HG03095 (cell line): Measurements from ENCODE around the gene TMEM176B.
"Not testable (repeated sequence)": the region's sequence is repeated elsewhere in the genome, so short reads cannot be mapped to it uniquely, and the experiment has no call there.

Experiments
- ATAC-seq: cut with Tn5 transposase; IDR thresholded peaks from one replicate; pipeline ENCODE4 v1.9.1; 2021; ENCODE audit warnings: moderate library complexity; ENCODE audit not compliant: unreplicated experiment

TMEM176B gene

GRCh38 chr7:150791746-150792452, 8.3 kb downstream of the TMEM176B start:
- ATAC-seq, result no peak

DNA sequence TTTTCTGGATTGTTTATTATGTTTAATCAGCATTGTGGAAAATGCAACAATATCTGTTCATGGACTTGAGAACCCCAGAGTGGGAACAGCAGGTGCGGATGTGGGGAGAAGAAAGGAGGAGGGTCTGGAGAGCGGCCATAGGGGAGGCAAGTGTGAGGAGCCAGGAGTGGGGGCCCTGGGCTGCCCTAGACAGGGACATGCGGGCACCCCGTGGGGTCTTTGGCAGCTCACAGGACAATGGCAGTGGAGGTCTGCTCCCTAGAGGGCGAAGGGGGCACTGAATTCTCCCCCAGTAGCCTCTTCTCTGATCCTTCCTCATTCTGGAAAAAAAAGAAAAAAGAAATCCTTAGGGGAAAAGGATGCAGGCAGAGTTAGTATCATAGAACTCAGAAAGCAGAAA, 8.9 kb downstream of the TMEM176B start:
- no peak for ATAC-seq

GRCh38 chr7:150790416-150791075, 9.6 kb downstream of the TMEM176B start:
- ATAC-seq, result no peak

- ATAC-seq, result no peak
These were observed 11.5 kb downstream of the TMEM176B start for GRCh38 chr7:150788474-150789269.

DNA sequence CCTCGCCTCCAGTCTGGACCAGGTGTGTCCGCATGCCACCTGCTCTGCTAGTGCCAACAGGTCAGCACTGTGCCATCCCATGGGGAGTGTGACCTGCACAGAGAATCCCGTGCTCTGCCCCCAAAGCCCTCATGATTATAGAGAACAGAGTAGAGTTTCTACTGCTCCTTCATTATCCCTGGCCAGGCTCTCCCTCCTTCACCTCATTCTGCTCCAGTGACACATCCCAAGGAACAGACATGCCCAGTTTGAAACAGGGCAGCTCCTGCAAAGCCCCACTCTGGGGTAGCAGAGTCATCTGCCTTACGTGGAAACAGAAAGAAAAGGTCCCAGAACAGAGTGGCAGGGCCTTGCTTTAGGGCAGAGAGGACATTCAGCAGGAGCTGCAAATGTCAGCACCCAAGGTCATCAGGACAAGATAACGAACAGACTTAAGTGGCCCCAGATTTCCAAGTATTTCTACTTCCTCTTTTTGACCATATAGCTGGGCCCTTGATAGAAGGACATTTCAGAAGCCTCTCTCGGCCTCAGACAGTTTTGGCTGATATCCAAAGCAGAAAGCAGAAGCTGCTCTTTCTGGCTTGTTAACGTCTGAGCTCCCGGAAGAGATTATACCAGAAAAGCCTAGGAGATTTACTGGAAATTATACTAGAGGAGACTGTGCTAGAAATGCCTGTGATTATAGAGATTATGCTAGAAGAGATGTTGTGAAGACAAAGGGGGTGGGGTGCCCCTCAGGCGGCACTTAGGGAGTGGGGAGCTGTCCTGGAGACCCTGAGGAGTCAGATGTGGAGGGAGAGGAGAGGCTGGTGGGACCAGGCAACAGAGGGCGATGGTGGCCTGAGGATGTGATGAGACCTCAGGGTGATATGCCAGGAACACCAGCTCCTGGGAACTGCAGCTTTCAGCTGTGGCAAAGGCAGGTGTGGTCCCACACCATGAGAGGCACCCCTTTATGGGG, 12.6 kb downstream of the TMEM176B start:
- ATAC-seq, result no peak

- ATAC-seq, result no peak
These were observed 15.2 kb downstream of the TMEM176B start for GRCh38 chr7:150784954-150785353.

- no peak for ATAC-seq
These were observed 15.9 kb downstream of the TMEM176B start for GRCh38 chr7:150784120-150784736.

- no peak for ATAC-seq
These were observed 18.2 kb downstream of the TMEM176B start for GRCh38 chr7:150781961-150782360.

GRCh38 chr7:150781103-150781502, 19.1 kb downstream of the TMEM176B start:
- no peak for ATAC-seq

DNA sequence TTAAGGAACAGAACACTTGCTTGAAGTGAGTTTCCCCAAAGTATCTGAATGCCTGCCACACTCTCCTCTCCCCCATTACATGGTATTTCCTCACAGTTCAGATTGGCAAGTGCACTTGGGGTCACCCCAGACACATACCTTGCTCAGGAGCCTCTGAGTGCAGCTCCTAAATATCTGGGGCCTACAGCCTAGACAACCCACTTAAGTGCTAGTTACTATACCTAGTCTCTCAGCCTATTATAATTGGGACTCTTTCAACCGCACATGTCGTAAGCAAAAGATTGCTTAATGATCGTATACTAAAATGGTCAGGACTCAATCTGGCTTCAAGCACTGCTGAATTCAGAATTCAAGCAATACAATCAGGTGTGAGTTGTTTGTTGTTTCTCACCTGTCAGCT, 19.9 kb downstream of the TMEM176B start:
- no peak for ATAC-seq

GRCh38 chr7:150778738-150779301, 21.3 kb downstream of the TMEM176B start:
- ATAC-seq, result no peak

DNA sequence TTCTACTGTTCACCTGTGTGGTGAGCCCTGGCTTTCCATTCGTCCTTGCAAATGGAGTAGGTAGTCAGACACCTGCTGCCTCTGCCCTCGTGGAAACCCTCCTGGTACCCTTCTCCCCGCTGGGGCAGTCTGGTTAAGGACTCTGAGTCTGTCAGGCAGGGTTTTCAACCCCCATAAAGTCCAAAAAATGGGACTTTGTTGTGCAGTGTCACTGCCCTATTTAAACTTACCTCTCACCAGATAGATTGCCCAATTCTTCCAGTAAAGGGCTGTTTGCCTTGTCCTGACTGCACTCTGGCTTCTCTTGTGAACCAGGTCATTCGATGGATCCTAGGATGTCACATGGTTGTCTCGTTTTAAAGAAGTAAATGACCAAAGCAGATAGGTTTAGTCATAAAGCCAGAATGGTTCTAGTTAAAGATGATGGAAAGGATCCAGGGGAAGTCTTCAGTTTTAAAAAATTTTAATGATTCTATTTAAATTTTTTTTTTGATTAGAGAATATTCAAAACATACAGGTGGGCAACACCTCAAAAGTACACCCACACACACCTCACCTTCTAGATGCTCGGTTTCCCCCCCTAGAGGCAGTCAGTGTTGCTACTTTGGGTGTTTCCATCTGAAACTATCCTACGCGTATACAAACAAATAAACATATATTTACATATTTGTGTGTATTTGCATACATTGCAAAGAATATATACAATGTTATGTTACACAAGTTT, 22.0 kb downstream of the TMEM176B start:
- no peak for ATAC-seq

GRCh38 chr7:150774131-150774530, 26.0 kb downstream of the TMEM176B start:
- not testable (repeated sequence) for ATAC-seq

GRCh38 chr7:150769768-150770167, 30.4 kb downstream of the TMEM176B start:
- no peak for ATAC-seq

DNA sequence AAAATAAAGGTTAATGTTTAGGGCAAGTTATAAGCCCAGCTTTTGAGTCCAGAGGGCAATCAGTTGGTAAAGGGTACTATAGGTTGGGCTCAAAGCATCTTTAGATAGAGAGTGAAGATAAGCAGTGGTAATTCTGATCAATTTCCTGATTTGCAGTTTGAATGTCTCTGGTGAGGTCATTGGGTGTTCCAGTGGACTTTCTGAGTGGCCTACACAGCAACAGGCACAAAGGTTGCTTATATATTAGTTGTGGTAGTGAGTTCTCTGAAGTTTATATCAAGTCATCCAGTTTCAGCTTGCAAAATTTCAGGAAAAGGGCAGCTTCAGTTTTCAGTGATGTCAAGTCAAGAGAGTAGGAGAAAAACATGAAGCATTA, 33.8 kb downstream of the TMEM176B start:
- no peak for ATAC-seq

DNA sequence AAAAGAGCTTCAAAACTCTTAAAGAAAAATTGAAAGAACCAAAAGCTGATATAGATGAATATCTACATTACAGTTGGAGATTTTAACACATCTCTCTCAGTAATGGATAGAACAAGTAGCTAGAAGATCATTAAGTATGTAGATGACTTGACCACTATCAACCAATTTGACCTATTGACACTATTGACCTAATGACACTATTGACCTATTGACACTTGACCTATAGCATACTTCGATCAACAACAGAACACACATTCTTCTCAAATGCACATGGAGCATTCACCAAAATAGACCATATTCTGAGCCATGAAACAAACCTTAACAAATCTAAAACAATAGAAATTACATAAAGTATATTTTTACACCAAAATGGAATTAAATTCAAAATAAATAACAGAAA, 40.7 kb downstream of the TMEM176B start:
- no peak for ATAC-seq

GRCh38 chr7:150756858-150757257, 43.3 kb downstream of the TMEM176B start:
- no peak for ATAC-seq

DNA sequence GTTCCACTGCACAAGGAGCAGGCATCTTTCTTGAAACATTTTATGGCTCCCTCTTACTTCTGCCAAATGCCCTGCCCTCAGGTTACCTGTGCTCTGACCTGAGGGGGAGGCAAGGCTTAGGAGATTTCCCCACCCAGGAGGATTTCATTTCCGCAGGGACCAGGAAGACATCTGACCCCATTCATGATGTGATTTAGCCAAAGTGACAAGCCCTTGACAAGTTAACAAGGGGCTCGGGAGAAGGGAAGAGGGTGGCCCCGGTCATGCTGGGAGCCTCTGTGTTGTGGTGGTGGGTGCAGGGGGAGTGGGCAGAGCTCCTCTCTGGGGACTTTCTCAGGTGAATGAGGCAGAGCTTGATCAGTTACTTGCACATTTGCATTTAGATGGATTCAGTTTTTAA, 44.0 kb downstream of the TMEM176B start:
- no peak for ATAC-seq

DNA sequence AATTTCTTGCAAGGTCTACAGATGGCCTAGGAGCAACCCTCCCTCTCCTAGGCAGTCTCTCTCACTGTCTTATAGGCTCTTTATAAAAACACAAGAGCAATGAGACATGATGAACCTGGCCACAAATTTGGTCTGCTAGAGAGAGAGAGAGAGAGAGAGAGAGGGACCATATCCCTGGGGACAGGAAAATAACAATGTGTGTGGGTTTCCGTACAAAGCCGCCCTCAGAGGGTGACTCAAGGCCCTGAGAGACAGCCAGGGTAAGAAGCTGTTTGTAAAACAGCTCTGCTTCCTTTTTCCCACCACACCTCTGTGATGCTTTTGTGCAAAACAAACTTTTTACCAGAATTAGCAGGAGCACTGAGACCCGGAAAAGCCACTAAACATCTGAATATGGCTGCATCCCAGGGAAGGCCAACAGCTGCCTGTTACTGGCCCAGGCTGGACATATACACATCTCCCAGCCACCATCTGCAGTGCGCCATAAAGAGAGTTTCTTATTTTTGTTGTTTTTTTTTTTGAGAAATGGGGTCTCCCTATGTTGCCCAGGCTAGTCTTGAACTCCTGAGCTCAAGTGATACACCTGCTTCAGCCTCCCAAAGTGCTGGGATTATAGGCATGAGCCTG, 44.6 kb downstream of the TMEM176B start:
- ATAC-seq, result peak; percentile 53
